Stimulated activated memory B cell treated with anti-CD40 and anti-IgM and Interleukin-4, amounts not matched to agents 10 μg/mL and 1 μg/mL and 100 μg/mL, for 72 hours (primary cell): Measurements from ENCODE around the gene MT1G.
A peak's percentile ranks its signal among the peaks of the same experiment; 100 is the strongest.

Experiments used
- ATAC-seq: fragments of 150-1000 bp; cut with Tn5 transposase; 2 replicates; pipeline ENCODE4 v1.10.0; 2021
- H3K27ac Mint-ChIP-seq: one replicate; pipeline ENCODE4 v1.8.0; 2022; ENCODE audit warnings: mild to moderate bottlenecking, mixed read lengths
- H3K27me3 Mint-ChIP-seq: one replicate; pipeline ENCODE4 v1.8.0; 2022; ENCODE audit warnings: mixed read lengths
- H3K36me3 Mint-ChIP-seq: one replicate; pipeline ENCODE4 v1.8.0; 2022; ENCODE audit warnings: mixed read lengths
- H3K4me1 Mint-ChIP-seq: one replicate; pipeline ENCODE4 v1.8.0; 2022; ENCODE audit warnings: mixed read lengths
- H3K4me3 Mint-ChIP-seq: one replicate; pipeline ENCODE4 v1.8.0; 2022; ENCODE audit warnings: mild to moderate bottlenecking, moderate library complexity, mixed read lengths
- H3K9me3 Mint-ChIP-seq: one replicate; pipeline ENCODE4 v1.8.0; 2022; ENCODE audit warnings: mixed read lengths

Gene MT1G

GRCh38 chr16:56637814-56638750 lies 29.8 kb downstream of the MT1G start, which contains the start of gene MT1A:
TSS of gene MT1A (plus strand) at chr16:56638666. CDS start at chr16:56638739, 73 bp downstream.
- H3K27me3 Mint-ChIP-seq, result peaks cover 81% of the 10 kb centered on the region
- ATAC-seq, result peak; percentile 37
- no peak within 1 kb of the TSS for H3K27ac Mint-ChIP-seq
- H3K9me3 Mint-ChIP-seq, result no peaks in the 10 kb centered on the region
- H3K36me3 Mint-ChIP-seq, result no peaks in the 10 kb centered on the region
- peak within 1 kb of the TSS; percentile 57 for H3K4me3 Mint-ChIP-seq
- H3K4me1 Mint-ChIP-seq, result peaks cover 37% of the 10 kb centered on the region

- Mint-ChIP-seq H3K36me3 (no peaks in the 10 kb centered on the region), H3K27me3 (peaks cover 94% of the 10 kb centered on the region)
These were observed 31.1 kb downstream of the MT1G start for GRCh38 chr16:56636616-56637413.

GRCh38 chr16:56635441-56635967 lies 32.4 kb downstream of the MT1G start:
- ATAC-seq, result no peak
- Mint-ChIP-seq H3K27ac (peak overlapping the region; percentile 45), H3K9me3 (no peaks in the 10 kb centered on the region), H3K27me3 (peaks cover 92% of the 10 kb centered on the region), H3K36me3 (no peaks in the 10 kb centered on the region), H3K4me1 (peaks cover 45% of the 10 kb centered on the region), H3K4me3 (peak overlapping the region; percentile 29)

More at GRCh38 chr16:56636616-56637413, 31.1 kb downstream of the MT1G start:
- Mint-ChIP-seq H3K4me3 (no peak overlapping the region), H3K27ac (no peak overlapping the region), H3K9me3 (no peaks in the 10 kb centered on the region), H3K4me1 (peaks cover 41% of the 10 kb centered on the region)
- ATAC-seq, result no peak

GRCh38 chr16:56634715-56635440 lies 33.0 kb downstream of the MT1G start:
- peak overlapping the region; percentile 45 for H3K27ac Mint-ChIP-seq
- no peaks in the 10 kb centered on the region for H3K36me3 Mint-ChIP-seq
- peak overlapping the region; percentile 62 for H3K4me3 Mint-ChIP-seq
- H3K9me3 Mint-ChIP-seq, result no peaks in the 10 kb centered on the region
- no peak for ATAC-seq
- H3K4me1 Mint-ChIP-seq, result peaks cover 52% of the 10 kb centered on the region
- peaks cover 86% of the 10 kb centered on the region for H3K27me3 Mint-ChIP-seq

GRCh38 chr16:56633535-56633934 lies 34.3 kb downstream of the MT1G start:
- H3K27ac Mint-ChIP-seq, result no peak overlapping the region
- H3K27me3 Mint-ChIP-seq, result peaks cover 72% of the 10 kb centered on the region
- H3K9me3 Mint-ChIP-seq, result no peaks in the 10 kb centered on the region
- no peak for ATAC-seq
- no peaks in the 10 kb centered on the region for H3K36me3 Mint-ChIP-seq
- H3K4me3 Mint-ChIP-seq, result no peak overlapping the region
- H3K4me1 Mint-ChIP-seq, result peaks cover 60% of the 10 kb centered on the region

GRCh38 chr16:56632848-56633365 lies 35.0 kb downstream of the MT1G start:
- no peaks in the 10 kb centered on the region for H3K36me3 Mint-ChIP-seq
- no peaks in the 10 kb centered on the region for H3K9me3 Mint-ChIP-seq
- no peak for ATAC-seq
- no peak overlapping the region for H3K27ac Mint-ChIP-seq
- peak overlapping the region; percentile 41 for H3K4me3 Mint-ChIP-seq
- H3K27me3 Mint-ChIP-seq, result peaks cover 66% of the 10 kb centered on the region
- peaks cover 54% of the 10 kb centered on the region for H3K4me1 Mint-ChIP-seq

- Mint-ChIP-seq H3K9me3 (no peaks in the 10 kb centered on the region), H3K4me1 (peaks cover 49% of the 10 kb centered on the region), H3K27ac (peak within 1 kb of the TSS; percentile 21), H3K36me3 (no peaks in the 10 kb centered on the region), H3K27me3 (peaks cover 60% of the 10 kb centered on the region), H3K4me3 (peak within 1 kb of the TSS; percentile 57)
- ATAC-seq, result no peak
These were observed 35.6 kb downstream of the MT1G start, which contains the start of gene MT1M for GRCh38 chr16:56632156-56632847. TSS of gene MT1M (plus strand) at chr16:56632659. CDS start at chr16:56632732, 73 bp downstream.

GRCh38 chr16:56631832-56632155 lies 36.1 kb downstream of the MT1G start:
- Mint-ChIP-seq H3K27me3 (peaks cover 59% of the 10 kb centered on the region), H3K4me3 (peak overlapping the region; percentile 57), H3K4me1 (peaks cover 49% of the 10 kb centered on the region), H3K9me3 (no peaks in the 10 kb centered on the region), H3K36me3 (no peaks in the 10 kb centered on the region), H3K27ac (peak overlapping the region; percentile 21)
- ATAC-seq, result no peak

GRCh38 chr16:56631197-56631596 lies 36.7 kb downstream of the MT1G start:
- Mint-ChIP-seq H3K36me3 (no peaks in the 10 kb centered on the region), H3K9me3 (no peaks in the 10 kb centered on the region), H3K4me3 (no peak overlapping the region), H3K27me3 (peaks cover 59% of the 10 kb centered on the region), H3K27ac (peak overlapping the region; percentile 21), H3K4me1 (peaks cover 43% of the 10 kb centered on the region)
- no peak for ATAC-seq

- H3K27ac Mint-ChIP-seq, result peak overlapping the region; percentile 49
- peaks cover 50% of the 10 kb centered on the region for H3K4me1 Mint-ChIP-seq
- ATAC-seq, result peak; percentile 92
- H3K9me3 Mint-ChIP-seq, result no peaks in the 10 kb centered on the region
- H3K36me3 Mint-ChIP-seq, result no peaks in the 10 kb centered on the region
- no peak overlapping the region for H3K4me3 Mint-ChIP-seq
- H3K27me3 Mint-ChIP-seq, result peaks cover 59% of the 10 kb centered on the region
These were observed 37.7 kb downstream of the MT1G start for GRCh38 chr16:56630134-56630533.

GRCh38 chr16:56629531-56629930 lies 38.3 kb downstream of the MT1G start:
- Mint-ChIP-seq H3K27me3 (peaks cover 59% of the 10 kb centered on the region), H3K4me3 (no peak overlapping the region), H3K27ac (peak overlapping the region; percentile 49), H3K4me1 (peaks cover 48% of the 10 kb centered on the region), H3K9me3 (no peaks in the 10 kb centered on the region), H3K36me3 (no peaks in the 10 kb centered on the region)
- ATAC-seq, result peak; percentile 60

- Mint-ChIP-seq H3K4me1 (peaks cover 47% of the 10 kb centered on the region), H3K9me3 (no peaks in the 10 kb centered on the region), H3K4me3 (no peak overlapping the region), H3K36me3 (no peaks in the 10 kb centered on the region), H3K27me3 (peaks cover 56% of the 10 kb centered on the region), H3K27ac (no peak overlapping the region)
- ATAC-seq, result no peak
These were observed 39.1 kb downstream of the MT1G start for GRCh38 chr16:56628486-56629350.

GRCh38 chr16:56626685-56627084 lies 41.2 kb downstream of the MT1G start:
- Mint-ChIP-seq H3K36me3 (no peaks in the 10 kb centered on the region), H3K9me3 (no peaks in the 10 kb centered on the region), H3K27ac (no peak overlapping the region), H3K4me3 (no peak overlapping the region), H3K27me3 (peaks cover 35% of the 10 kb centered on the region), H3K4me1 (peaks cover 35% of the 10 kb centered on the region)
- no peak for ATAC-seq
